GM23248 (cell line): Measurements from ENCODE around the gene ASB3.

Experiments used
- EZH2 ChIP-seq: fragments of 200-600 bp; sonication (generic); IDR thresholded peaks from 2 replicates; pipeline ENCODE4 v1.6.1; 2018; ENCODE audit warnings: antibody characterized with exemption, mild to moderate bottlenecking; ENCODE audit not compliant: insufficient read depth, poor library complexity, severe bottlenecking
- EZH2phosphoT487 ChIP-seq: fragments of 200-600 bp; sonication (generic); IDR thresholded peaks from 2 replicates; pipeline ENCODE4 v1.6.1; 2018; ENCODE audit warnings: antibody characterized with exemption, moderate library complexity, mild to moderate bottlenecking, low read depth; ENCODE audit not compliant: insufficient read depth

- TF ChIP-seq EZH2 (no peak), EZH2phosphoT487 (no peak)
Measured at GRCh38 chr2:53755121-53755520, 31.6 kb downstream of the ASB3 start.
